H1 (cell line): Measurements from ENCODE around the gene RAPGEF1. TPM values are rescaled to one million over a fixed set of nuclear protein-coding genes. Genes with fewer than 3 reads are reported as not detected.

Experiments
- CTCF ChIA-PET: fragments of 300-600 bp; sonication (Branson Sonifier 250); formaldehyde crosslinking; loops from one replicate; lab custom pipeline; 2021; ENCODE audit not compliant: partially characterized antibody; lab: Charles Lee
- POLR2A ChIA-PET: fragments of 300-600 bp; sonication (Branson Sonifier 250); formaldehyde crosslinking; loops from one replicate; lab custom pipeline; 2021; ENCODE audit warnings: inconsistent platforms; ENCODE audit not compliant: partially characterized antibody; lab: Charles Lee
- DNase-seq, 2 experiments: peaks; one replicate each; pipeline versions ENCODE4 v3.0.0 to v3.0.0-alpha.2; 2010 to 2022; ENCODE audit warnings: low spot score in 2 of 2, low read depth in 1 of 2, mixed read lengths in 1 of 2
- FAIRE-seq: peaks from 2 replicates; lab custom pipeline; 2011; peaks lifted over from hg19 to GRCh38; lab: Jason Lieb, UNC
- H2AFZ ChIP-seq: 2 replicates; pipeline ENCODE4 v1.8.1; 2012; ENCODE audit warnings: low read length, inconsistent platforms
- H2AK5ac ChIP-seq: 2 replicates; pipeline ENCODE4 v1.6.1; 2013; ENCODE audit warnings: low read depth, low read length
- H2BK120ac ChIP-seq: replicated peaks from 2 replicates; pipeline ENCODE3; 2013; ENCODE audit warnings: low read depth, low read length, inconsistent platforms
- H2BK12ac ChIP-seq: 2 replicates; pipeline ENCODE4 v1.6.1; 2013; ENCODE audit warnings: low read depth, low read length
- H2BK15ac ChIP-seq: 2 replicates; pipeline ENCODE4 v1.6.1; 2013; ENCODE audit warnings: low read length
- H2BK20ac ChIP-seq: 2 replicates; pipeline ENCODE4 v1.6.1; 2013; ENCODE audit warnings: low read length
- H2BK5ac ChIP-seq: 2 replicates; pipeline ENCODE4 v1.6.1; 2013; ENCODE audit warnings: low read depth, low read length
- H3K14ac ChIP-seq: 2 replicates; pipeline ENCODE4 v1.6.1; 2013; ENCODE audit warnings: inconsistent platforms; ENCODE audit not compliant: insufficient read length
- H3K18ac ChIP-seq: 2 replicates; pipeline ENCODE4 v1.6.1; 2013; ENCODE audit warnings: low read length; ENCODE audit errors: extremely low read depth
- H3K23ac ChIP-seq: 2 replicates; pipeline ENCODE4 v1.6.1; 2013; ENCODE audit warnings: inconsistent platforms; ENCODE audit not compliant: insufficient read length
- H3K23me2 ChIP-seq: 2 replicates; pipeline ENCODE4 v1.6.1; 2013; ENCODE audit warnings: low read depth, low read length
- H3K27ac ChIP-seq: 2 replicates; pipeline ENCODE4 v1.6.1; 2011; ENCODE audit warnings: low read depth, low read length, inconsistent platforms
- H3K27me3 ChIP-seq, 4 experiments: replicated peaks in 1 of 4; 1 replicate in 1 of 4; 2 replicates in 3 of 4; pipeline versions ENCODE4 v1.6.1 to v1.8.1; 2011 to 2013; ENCODE audit warnings: low read length in 3 of 4, mild to moderate bottlenecking in 3 of 4, inconsistent platforms in 2 of 4, mixed read lengths in 2 of 4, moderate library complexity in 1 of 4; ENCODE audit not compliant: control insufficient read depth in 3 of 4, insufficient read depth in 3 of 4; ENCODE audit errors: extremely low read depth in 1 of 4
- H3K36me3 ChIP-seq, 4 experiments: 2 replicates each; pipeline versions ENCODE4 v1.6.1 to v1.8.1; 2011 to 2013; ENCODE audit warnings: mild to moderate bottlenecking in 4 of 4, low read length in 3 of 4, moderate library complexity in 2 of 4, control low read depth in 1 of 4, inconsistent platforms in 1 of 4; ENCODE audit not compliant: insufficient read depth in 4 of 4, control insufficient read depth in 2 of 4
- H3K4ac ChIP-seq: replicated peaks from 2 replicates; pipeline ENCODE3; 2013; ENCODE audit warnings: low read length, low read depth, mixed read lengths, inconsistent platforms; ENCODE audit not compliant: insufficient read length
- H3K4me1 ChIP-seq, 4 experiments: replicated peaks in 1 of 4; 1 replicate in 1 of 4; 2 replicates in 3 of 4; pipeline versions ENCODE4 v1.6.1 to v1.8.1; 2011 to 2013; ENCODE audit warnings: low read length in 3 of 4, inconsistent platforms in 2 of 4, mixed read lengths in 1 of 4; ENCODE audit not compliant: insufficient read depth in 4 of 4, control insufficient read depth in 3 of 4
- H3K4me2 ChIP-seq, 2 experiments: 2 replicates each; pipeline versions ENCODE4 v1.6.1 to v1.8.1; 2011 to 2013; ENCODE audit warnings: low read depth in 2 of 2, low read length in 2 of 2, control low read depth in 1 of 2, inconsistent platforms in 1 of 2, mild to moderate bottlenecking in 1 of 2; ENCODE audit not compliant: insufficient read depth in 1 of 2
- H3K4me3 ChIP-seq, 4 experiments: fragments of 200-600, 300-600 bp in 1 of 4; sonication (generic), shearing (Covaris generic), sonication (Bioruptor Twin) in 1 of 4; 2 replicates each; pipeline versions ENCODE4 v1.5.1 to v1.8.1; 2011 to 2016; ENCODE audit warnings: low read length in 4 of 4, low read depth in 3 of 4, control low read depth in 2 of 4, inconsistent platforms in 2 of 4, mild to moderate bottlenecking in 2 of 4, mixed read lengths in 1 of 4, moderate library complexity in 1 of 4; ENCODE audit not compliant: insufficient read depth in 2 of 4; ENCODE audit errors: extremely low read depth in 1 of 4
- H3K56ac ChIP-seq: replicated peaks from 2 replicates; pipeline ENCODE3; 2013; ENCODE audit warnings: low read depth, mild to moderate bottlenecking, mixed read lengths, low read length, inconsistent platforms; ENCODE audit not compliant: insufficient read length
- H3K79me1 ChIP-seq: 2 replicates; pipeline ENCODE4 v1.6.1; 2013; ENCODE audit warnings: low read depth, low read length, control low read depth
- H3K79me2 ChIP-seq, 2 experiments: 2 replicates each; pipeline versions ENCODE4 v1.6.1 to v1.8.1; 2012 to 2013; ENCODE audit warnings: low read length in 2 of 2, mild to moderate bottlenecking in 2 of 2, inconsistent platforms in 1 of 2; ENCODE audit not compliant: insufficient read depth in 2 of 2, control insufficient read depth in 1 of 2
- H3K9ac ChIP-seq, 4 experiments: replicated peaks in 1 of 4; 1 replicate in 1 of 4; 2 replicates in 3 of 4; pipeline versions ENCODE4 v1.6.1 to v1.8.1; 2011 to 2013; ENCODE audit warnings: low read depth in 3 of 4, low read length in 3 of 4, control low read depth in 2 of 4, mild to moderate bottlenecking in 2 of 4, moderate library complexity in 2 of 4, inconsistent platforms in 1 of 4; ENCODE audit errors: extremely low read depth in 1 of 4
- H3K9me3 ChIP-seq, 2 experiments: 2 replicates each; pipeline versions ENCODE4 v1.6.1 to v1.8.1; 2012 to 2013; ENCODE audit warnings: mild to moderate bottlenecking in 2 of 2, moderate library complexity in 2 of 2, control low read depth in 1 of 2, inconsistent platforms in 1 of 2, low read depth in 1 of 2, low read length in 1 of 2, mixed read lengths in 1 of 2; ENCODE audit not compliant: insufficient read depth in 2 of 2
- H4K20me1 ChIP-seq, 2 experiments: replicated peaks in 1 of 2; 2 replicates each; pipeline versions ENCODE3 to v1.8.1; 2011 to 2013; ENCODE audit warnings: inconsistent platforms in 2 of 2, low read length in 2 of 2, mild to moderate bottlenecking in 1 of 2; ENCODE audit not compliant: insufficient read depth in 2 of 2, control insufficient read depth in 1 of 2
- H4K5ac ChIP-seq: 2 replicates; pipeline ENCODE4 v1.6.1; 2013; ENCODE audit warnings: low read length, low read depth, mixed read lengths, inconsistent platforms; ENCODE audit not compliant: insufficient read length
- H4K8ac ChIP-seq: 2 replicates; pipeline ENCODE4 v1.8.0; 2013; ENCODE audit warnings: mild to moderate bottlenecking, moderate library complexity, low read length, inconsistent platforms; ENCODE audit not compliant: insufficient read depth; ENCODE audit errors: extremely low read depth
- H4K91ac ChIP-seq: replicated peaks from 2 replicates; pipeline ENCODE3; 2013; ENCODE audit warnings: low read length, mixed read lengths, inconsistent platforms; ENCODE audit not compliant: insufficient read length
- ATF3 ChIP-seq: IDR thresholded peaks from 2 replicates; pipeline ENCODE4 v1.6.1; 2011; ENCODE audit warnings: low read depth, mild to moderate bottlenecking, low read length; ENCODE audit not compliant: insufficient read depth
- FOSL1 ChIP-seq: IDR thresholded peaks from 2 replicates; pipeline ENCODE4 v1.6.1; 2011; ENCODE audit warnings: mild to moderate bottlenecking, low read depth, low read length, moderate library complexity; ENCODE audit not compliant: insufficient read depth
- MAFK ChIP-seq: IDR thresholded peaks from 2 replicates; pipeline ENCODE4 v1.6.1; 2012; ENCODE audit warnings: low read depth, mild to moderate bottlenecking, improper control_type of control experiment, low read length
- PHF8 ChIP-seq: fragments of 200-600 bp; sonication (generic); conservative IDR thresholded peaks from 2 replicates; pipeline ENCODE4 v1.7.1; 2012; ENCODE audit warnings: low read depth, mild to moderate bottlenecking, inconsistent platforms, low read length, moderate library complexity
- SP2 ChIP-seq: IDR thresholded peaks from 2 replicates; pipeline ENCODE4 v1.6.1; 2012; ENCODE audit warnings: mild to moderate bottlenecking, low read length, inconsistent platforms
- ZNF274 ChIP-seq: IDR thresholded peaks from 2 replicates; pipeline ENCODE4 v1.7.0; 2012; ENCODE audit warnings: low read length, borderline replicate concordance; ENCODE audit errors: extremely low read depth
- WGBS, 2 experiments: shearing (Covaris generic) in 1 of 2; methylation state at CpG; one replicate each; pipeline versions ENCODE4 v1.1.6 to v1.1.7; 2013 to 2015; ENCODE audit warnings: low lambda C conversion rate in 2 of 2, mixed read lengths in 2 of 2, inconsistent platforms in 1 of 2, low coverage in 1 of 2, missing lambda C conversion rate in 1 of 2; ENCODE audit not compliant: insufficient replicate concordance in 2 of 2, insufficient coverage in 1 of 2, insufficient read length in 1 of 2; ENCODE audit errors: extremely low coverage in 1 of 2, missing lambda C conversion rate in 1 of 2; 5-methylcytosine and 5-hydroxymethylcytosine counted together
- polyA plus RNA-seq, 7 experiments: library from polyadenylated mRNA; depleted of rRNA in 3 of 7; stranded (reverse) in 5 of 7; unstranded in 2 of 7; fragments of >200 nt in 5 of 7; fragments of 200-250 nt in 2 of 7; gene quantifications; 1 replicate in 5 of 7; 2 replicates in 1 of 7; 4 replicates in 1 of 7; pipeline versions ENCODE4 v1.2.1 to v1.2.3, GENCODE V29; 2011 to 2013; ENCODE audit warnings: missing spikeins in 2 of 7, mixed read lengths in 2 of 7
- total RNA-seq: library from RNA; stranded (reverse); fragmentation: NEBNext Ultra II Directional; extraction: Animal tissue kit (Norgen Biotek cat#: 25700); gene quantifications from 2 replicates; pipeline ENCODE4 v1.2.1, GENCODE V29; 2021

Gene RAPGEF1
- total and polyA plus RNA-seq, 2 of the 8 experiments (the other 6 are each of a cell fraction or from before 2014, with no cell fraction given) = 29.7 to 78.9 TPM

GRCh38 chr9:131702911-131703310, 37.0 kb downstream of the RAPGEF1 start:
- no peak overlapping the region for H3K4me2 ChIP-seq
- no peak for TF ChIP-seq PHF8
- no peak for TF ChIP-seq SP2
- TF ChIP-seq ATF3 = no peak
- TF ChIP-seq ZNF274 = no peak
- TF ChIP-seq FOSL1 = no peak
- no peak for TF ChIP-seq MAFK
- POLR2A ChIA-PET = no interaction called here
- H2BK15ac ChIP-seq = no peak overlapping the region
- no peak for FAIRE-seq
- H2AFZ ChIP-seq = no peak overlapping the region
- no peak overlapping the region for H4K8ac ChIP-seq
- no peaks in the 10 kb centered on the region for H3K27me3 ChIP-seq
- no peak overlapping the region for H3K4me3 ChIP-seq
- no peaks in the 10 kb centered on the region for H3K23me2 ChIP-seq
- H2BK120ac ChIP-seq = no peak overlapping the region
- no peaks in the 10 kb centered on the region for H3K9me3 ChIP-seq
- no peak overlapping the region for H4K5ac ChIP-seq
- no peak overlapping the region for H3K27ac ChIP-seq
- no peak overlapping the region for H3K4ac ChIP-seq
- H3K4me1 ChIP-seq = peaks cover 6 to 30% (median 22%) of the 10 kb centered on the region in 4 experiments
- no peak for DNase-seq
- H4K20me1 ChIP-seq = peaks cover 0 to 4% of the 10 kb centered on the region in 2 experiments
- no peak overlapping the region for H3K23ac ChIP-seq
- peak overlapping the region; percentile 32; the same call in 1 of the 2 replicates for H2AK5ac ChIP-seq
- no peak overlapping the region for H4K91ac ChIP-seq
- H2BK12ac ChIP-seq = 0 out of 2 replicates have a peak overlapping the region, but pooled peaks have one; percentile 51
- no peak overlapping the region for H3K18ac ChIP-seq
- CTCF ChIA-PET = interaction anchor here (1.0 kb wide), 1 partner anchor 565 kb away, joined by 3 read pairs; no protein-coding TSS in a partner anchor
- H3K79me2 ChIP-seq = peaks cover 0 to 70% of the 10 kb centered on the region in 2 experiments; a peak in 2 of 4 replicates
- no peak overlapping the region for H2BK20ac ChIP-seq
- H3K56ac ChIP-seq = no peak overlapping the region
- 90% methylated on average over 8 of the region's 8 CpGs; no CpG with 5 or more reads in 1 of the 2 experiments for WGBS, 2 experiments
- peaks cover 3% of the 10 kb centered on the region for H3K79me1 ChIP-seq
- H3K14ac ChIP-seq = no peak overlapping the region
- H3K36me3 ChIP-seq = no peaks in the 10 kb centered on the region
- H3K9ac ChIP-seq = no peak overlapping the region; a peak in 1 of 7 replicates
- H2BK5ac ChIP-seq = no peak overlapping the region
